HUDEP-2 (cell line): Measurements from ENCODE around the gene SLC5A2.
"Not testable (repeated sequence)": the region's sequence is repeated elsewhere in the genome, so short reads cannot be mapped to it uniquely, and the experiment has no call there.

ENCODE experiments used
- DNase-seq, 76 experiments: peaks; one replicate each; lab custom pipeline; 2025; ENCODE audit not compliant: unreplicated experiment in 76 of 76; lab: John Stamatoyannopoulos, UW

SLC5A2 gene

DNA sequence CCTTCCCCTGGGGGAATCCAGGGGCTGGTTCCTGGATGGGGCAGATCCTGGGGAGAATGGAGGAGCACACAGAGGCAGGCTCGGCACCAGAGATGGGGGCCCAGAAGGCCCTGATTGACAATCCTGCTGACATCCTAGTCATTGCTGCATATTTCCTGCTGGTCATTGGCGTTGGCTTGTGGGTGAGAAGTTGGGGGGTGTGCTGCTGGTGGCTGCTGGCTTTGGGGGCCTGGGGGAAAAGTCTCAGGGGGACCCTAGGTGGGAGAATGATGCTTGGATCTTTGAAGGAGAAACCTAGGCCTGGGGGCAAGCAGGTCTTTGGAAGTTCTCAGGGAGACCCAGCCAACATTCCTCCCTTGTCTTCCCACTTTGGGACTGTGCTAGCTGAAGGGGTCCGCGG lies at the start of gene SLC5A2:
TSS of gene SLC5A2 (plus strand) at position 43 of the 400 bp plus-strand sequence. CDS start at position 57, 14 bp downstream.
- no peak for DNase-seq

DNA sequence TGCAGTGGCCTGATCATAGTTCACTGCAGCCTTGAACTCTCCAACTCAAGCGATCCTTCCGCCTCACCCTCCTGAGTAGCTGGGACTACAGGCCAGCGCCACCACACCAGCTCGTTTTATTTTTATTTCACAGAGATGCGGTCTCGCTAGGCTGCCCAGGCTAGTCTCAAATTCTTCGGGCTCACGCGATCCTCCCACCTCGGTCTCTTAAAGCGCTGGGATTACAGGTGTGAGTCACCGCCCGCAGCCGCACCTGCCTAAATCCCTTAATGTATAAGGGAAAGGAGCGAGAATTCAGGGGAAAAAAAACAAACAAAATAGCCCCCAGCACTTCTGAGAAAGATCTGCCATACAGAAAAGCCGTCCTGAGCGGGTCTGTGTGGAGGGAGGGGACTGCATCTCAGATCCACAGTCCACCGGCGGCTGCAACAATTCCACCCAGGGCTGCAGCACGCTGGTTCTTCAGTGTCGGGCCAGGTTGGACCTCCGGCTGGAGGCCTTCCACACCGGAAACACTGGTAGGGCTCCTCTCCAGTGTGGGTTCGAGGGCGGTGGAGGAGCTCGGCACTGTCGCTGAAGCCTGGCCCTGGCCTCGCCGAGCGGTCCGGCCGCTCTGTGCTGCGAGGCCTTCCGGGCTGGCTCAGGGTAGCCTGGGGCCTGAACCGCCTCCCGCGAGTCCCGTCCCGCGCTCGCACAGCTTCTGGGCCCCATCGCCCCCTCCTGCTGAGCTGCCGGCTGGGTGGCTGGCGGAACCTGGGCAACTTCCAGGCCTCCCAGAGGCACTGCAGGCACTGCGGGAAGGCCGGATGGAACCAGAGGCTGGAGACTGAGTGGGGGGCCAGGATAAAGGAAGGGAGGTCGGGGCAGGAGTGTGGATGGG lies 47.3 kb upstream of the SLC5A2 start:
- no peak for DNase-seq

DNA sequence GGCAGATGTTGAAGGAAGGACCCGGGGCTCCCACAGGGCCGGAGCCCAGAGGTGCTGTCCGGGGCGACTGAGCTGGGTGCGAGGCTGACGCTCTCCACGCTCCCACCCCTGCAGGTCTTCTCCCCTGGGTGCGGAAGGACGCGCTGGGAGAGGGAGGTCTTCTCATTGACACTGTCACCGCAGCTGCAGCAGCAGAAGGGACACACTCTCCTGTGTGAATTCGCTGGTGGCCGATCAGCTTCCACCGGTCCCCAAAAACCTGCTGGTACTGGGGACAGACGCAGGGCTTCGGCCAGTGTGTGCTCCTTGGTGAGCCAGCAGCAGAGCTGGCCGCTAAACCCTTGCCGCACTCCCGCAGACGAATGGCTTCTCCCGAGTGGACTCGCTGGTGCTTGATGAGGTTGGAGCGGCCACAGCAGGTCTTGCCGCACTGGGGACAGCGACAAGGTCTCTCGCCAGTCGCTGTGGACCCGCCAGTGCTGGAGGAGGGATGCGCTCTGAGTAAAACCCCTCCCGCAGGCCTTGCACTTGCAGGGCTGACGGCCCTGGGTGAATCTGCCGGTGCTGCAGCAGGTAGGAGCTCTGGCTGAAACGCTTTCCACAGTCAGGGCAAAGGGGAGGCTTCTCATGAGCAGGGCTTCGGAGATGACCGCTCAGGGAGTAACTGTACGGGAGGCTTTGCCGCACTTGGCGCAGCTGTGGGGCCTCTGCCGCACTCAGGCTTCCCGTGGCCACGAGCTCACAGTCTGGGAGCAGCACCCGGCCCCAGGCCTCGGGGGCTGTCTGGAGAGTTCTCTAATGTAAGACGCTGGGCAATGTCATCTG lies 46.5 kb upstream of the SLC5A2 start:
- no peak for DNase-seq

GRCh38 chr16:31438414-31438813 lies 44.5 kb upstream of the SLC5A2 start:
- DNase-seq = no peak

DNA sequence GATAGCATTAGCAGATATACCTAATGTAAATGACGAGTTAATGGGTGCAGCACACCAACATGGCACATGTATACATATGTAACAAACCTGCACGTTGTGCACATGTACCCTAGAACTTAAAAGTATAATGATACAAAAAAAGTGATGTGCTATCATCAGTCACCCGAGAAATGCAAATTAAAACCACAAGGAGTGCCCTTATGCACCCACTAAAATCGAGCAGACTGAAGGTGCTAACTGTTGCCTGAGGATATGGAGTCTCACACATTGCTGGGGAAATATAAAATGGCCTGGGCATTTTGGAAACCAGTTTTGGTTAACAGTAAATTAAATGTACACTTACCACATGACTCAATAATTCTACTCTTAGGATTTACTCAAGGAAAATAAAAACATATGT lies 43.9 kb upstream of the SLC5A2 start:
- DNase-seq = not testable (repeated sequence)

- DNase-seq = no peak
Observed at GRCh38 chr16:31439519-31439918, 43.4 kb upstream of the SLC5A2 start.

- no peak for DNase-seq
Observed at GRCh38 chr16:31440516-31441184, 42.3 kb upstream of the SLC5A2 start.

- no peak for DNase-seq
Observed at GRCh38 chr16:31441956-31442355, 41.0 kb upstream of the SLC5A2 start.

- peak in 2 of 76 experiments; percentile 3 to 11 for DNase-seq
Observed at GRCh38 chr16:31445931-31446330, 37.0 kb upstream of the SLC5A2 start.

DNA sequence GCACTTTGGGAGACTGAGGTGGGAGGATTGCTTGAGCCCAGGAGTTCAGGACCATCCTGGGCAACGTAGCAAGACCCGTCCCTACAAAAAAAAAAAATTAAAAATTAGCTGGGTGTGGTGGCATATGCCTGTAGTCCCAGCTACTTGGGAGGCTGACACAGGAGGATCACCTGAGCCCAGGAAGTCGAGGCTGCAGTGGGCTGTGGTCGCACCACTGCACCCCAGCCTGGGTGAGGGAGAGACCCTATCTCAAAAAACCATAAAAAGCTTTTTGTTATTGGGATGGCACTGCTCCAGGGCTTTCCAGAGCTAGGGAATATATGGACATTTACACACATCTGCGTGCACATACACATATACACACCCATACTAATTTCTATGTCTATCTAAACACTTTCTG lies 31.7 kb upstream of the SLC5A2 start:
- no peak for DNase-seq

DNA sequence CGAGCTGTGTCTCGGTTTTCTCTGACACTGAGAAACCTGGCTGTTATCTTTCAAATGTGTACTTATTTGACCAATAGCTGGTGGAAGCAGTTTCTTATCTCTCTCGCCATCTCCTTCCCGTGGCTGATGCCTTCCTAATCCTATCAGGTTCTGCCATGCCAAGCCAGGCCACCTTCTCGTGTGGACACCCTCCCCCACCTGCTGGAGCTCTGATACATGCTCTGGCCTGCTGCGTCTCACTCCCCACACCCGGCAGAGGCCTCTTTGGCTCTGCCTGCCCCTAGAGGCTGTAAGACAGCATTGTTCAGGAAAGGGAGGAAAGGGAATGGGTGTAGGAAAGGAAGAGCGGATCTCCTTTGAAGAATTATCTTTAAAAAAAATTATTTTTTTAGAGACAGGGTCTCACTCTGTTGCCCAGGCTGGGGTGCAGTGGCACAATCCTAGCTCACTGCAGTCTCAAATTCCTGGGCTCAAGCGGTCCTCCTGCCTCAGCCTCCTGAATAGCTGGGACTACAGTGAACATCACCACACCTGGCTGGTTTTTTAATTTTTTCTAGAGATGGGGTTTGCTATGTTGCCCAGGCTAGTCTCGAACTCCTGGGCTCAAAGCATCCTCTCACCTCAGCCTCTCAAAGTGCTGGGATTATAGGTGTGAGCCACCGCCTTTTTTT lies 31.1 kb upstream of the SLC5A2 start:
- peak in 51 of 76 experiments; percentile 13 to 64 (median 37) for DNase-seq

GRCh38 chr16:31452631-31453106 lies 30.3 kb upstream of the SLC5A2 start:
- peak in 12 of 76 experiments; percentile 8 to 30 (median 18) for DNase-seq

DNA sequence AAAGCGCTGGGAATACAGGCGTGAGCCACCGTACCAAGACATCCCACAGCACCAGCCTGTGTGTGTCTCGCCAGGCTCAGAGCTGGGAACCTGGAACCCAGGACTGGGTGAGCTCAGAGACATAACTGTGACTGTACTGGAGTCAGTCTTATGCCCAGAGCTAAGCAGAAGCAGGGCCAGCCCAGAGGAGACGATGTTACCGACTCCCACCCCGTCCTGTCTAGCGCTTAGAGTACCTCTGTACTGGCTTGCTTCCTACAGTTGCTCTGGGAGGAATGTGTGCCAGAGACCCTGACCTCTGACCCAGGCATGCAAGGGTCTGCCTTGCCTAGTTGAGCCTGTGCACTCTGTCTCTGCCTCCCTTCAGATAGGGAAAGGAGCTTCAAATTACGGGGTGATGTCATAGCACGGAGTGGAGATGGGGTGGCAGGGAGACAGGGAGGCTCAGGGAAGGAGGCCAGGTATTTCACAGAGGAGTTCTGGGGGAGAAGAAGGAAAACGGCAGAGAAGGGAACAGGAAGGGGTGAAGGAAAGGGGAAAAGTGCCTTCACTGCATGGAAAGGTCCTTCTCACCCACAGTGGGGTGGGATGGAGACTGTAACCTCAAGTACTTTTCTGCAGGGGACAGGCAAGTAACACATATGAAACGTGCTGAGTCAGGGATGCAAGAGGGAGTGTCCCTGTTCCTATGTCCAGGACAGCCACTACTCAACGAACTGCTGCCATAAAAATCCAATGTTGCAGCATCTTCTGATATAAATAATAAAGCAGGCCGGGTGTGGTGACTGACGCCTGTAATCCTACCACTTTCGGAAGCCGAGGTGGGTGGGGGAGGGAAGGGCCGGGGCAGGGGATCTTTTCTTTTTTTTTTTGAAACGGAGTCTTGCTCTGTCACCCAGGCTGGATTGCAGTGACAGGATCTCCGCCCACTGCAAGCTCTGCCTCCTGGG lies 29.4 kb upstream of the SLC5A2 start:
- peak in 59 of 76 experiments; percentile 4 to 76 (median 53) for DNase-seq

GRCh38 chr16:31455601-31456314 lies 27.2 kb upstream of the SLC5A2 start:
- DNase-seq = peak in 17 of 76 experiments; percentile 7 to 33 (median 16)

- DNase-seq = no peak
Observed at GRCh38 chr16:31456988-31457360, 25.9 kb upstream of the SLC5A2 start.

DNA sequence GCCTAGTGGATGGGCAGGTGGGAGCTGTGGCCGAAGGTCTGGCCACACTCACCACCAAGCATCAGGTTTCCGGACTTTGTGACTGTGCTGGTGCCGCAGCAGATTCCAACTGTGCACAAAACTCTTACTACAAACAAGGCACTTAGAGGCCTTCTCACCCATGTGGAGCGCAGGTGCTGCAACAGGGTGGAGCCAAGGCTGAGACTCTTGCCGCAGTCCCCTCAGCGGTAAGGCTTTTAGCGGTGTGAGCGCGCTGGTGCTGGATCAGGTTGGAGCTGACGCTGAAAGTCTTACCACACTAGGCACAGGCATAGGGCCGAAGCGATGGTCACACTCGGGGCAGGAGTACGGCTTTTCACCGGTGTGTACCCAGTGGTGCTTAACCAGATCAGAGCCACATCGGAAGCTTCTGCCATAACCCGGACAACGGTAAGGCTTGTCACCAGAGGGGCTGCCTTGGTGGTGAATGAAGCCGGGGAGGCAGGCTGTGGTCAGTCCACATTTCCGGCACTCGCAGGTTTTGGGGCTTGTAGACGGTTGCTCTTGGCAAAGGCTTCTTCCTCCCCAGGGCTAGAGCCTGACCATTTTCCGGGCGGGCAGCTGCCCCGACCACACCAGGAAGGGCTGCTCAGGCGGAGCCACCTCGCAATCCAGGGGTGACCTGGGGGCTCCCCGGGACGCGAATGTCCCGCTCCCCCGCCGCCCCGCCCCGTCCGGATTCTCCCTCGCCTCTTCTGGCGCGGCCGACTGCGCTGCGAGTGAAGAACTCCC lies 24.7 kb upstream of the SLC5A2 start:
- DNase-seq = peak in 40 of 76 experiments; percentile 10 to 66 (median 36)

- peak; percentile 67 to 99 (median 94) for DNase-seq
Observed at GRCh38 chr16:31458844-31459686, 23.9 kb upstream of the SLC5A2 start, which contains the start of gene ARMC5. TSS of gene ARMC5 (plus strand) at chr16:31459501. CDS start at chr16:31459525, 24 bp downstream.
